MG63 (cell line): Measurements from ENCODE around the gene GFPT1. TPM values are rescaled to one million over a fixed set of nuclear protein-coding genes. Genes with fewer than 3 reads are reported as not detected.

Experiments
- DNase-seq: peaks from one replicate; pipeline ENCODE4 v3.0.0-alpha.2; 2020
- H3K27me3 ChIP-seq: fragments of 250-450 bp; sonication (Bioruptor Pico); 2 replicates; pipeline ENCODE4 v1.5.1; 2020; ENCODE audit warnings: mild to moderate bottlenecking, moderate library complexity
- H3K36me3 ChIP-seq: fragments of 250-450 bp; sonication (Bioruptor Pico); 2 replicates; pipeline ENCODE4 v1.5.1; 2020; ENCODE audit warnings: mild to moderate bottlenecking, moderate library complexity
- H3K4me3 ChIP-seq: fragments of 250-450 bp; sonication (Bioruptor Pico); 2 replicates; pipeline ENCODE4 v1.5.1; 2020; ENCODE audit warnings: mild to moderate bottlenecking, moderate library complexity
- H3K9me3 ChIP-seq: fragments of 250-450 bp; sonication (Bioruptor Pico); 2 replicates; pipeline ENCODE4 v1.5.1; 2020; ENCODE audit warnings: mild to moderate bottlenecking, moderate library complexity
- total RNA-seq: library from RNA; depleted of rRNA; stranded (reverse); fragments of >200 nt; shearing (Covaris generic); gene quantifications from 2 replicates; pipeline ENCODE4 v1.2.3, GENCODE V29; 2014; ENCODE audit warnings: low replicate concordance; rRNA removed

Gene GFPT1
- total RNA-seq, 1 experiment from 2014 or later = 14.7 TPM

DNA sequence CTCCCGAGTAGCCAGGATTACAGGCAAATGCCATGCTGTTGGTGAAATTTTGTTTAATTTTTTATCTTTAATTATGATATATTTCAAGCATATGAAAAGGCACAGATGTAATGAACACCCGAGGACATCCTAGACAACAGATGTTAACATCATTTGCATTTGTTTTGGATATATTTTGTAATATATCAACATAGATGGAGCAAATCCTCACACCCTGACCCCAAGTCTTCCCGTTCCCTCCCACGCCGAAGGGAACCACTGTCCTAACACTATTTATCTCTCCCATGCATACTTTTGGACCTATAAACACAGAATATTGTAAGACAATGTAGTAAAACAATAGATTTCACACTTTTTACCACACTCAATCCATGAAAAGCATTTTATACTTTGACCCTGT, 99.5 kb downstream of the GFPT1 start:
- no peak for DNase-seq
- Histone ChIP-seq H3K36me3 (no peaks in the 10 kb centered on the region), H3K4me3 (no peak overlapping the region), H3K27me3 (no peaks in the 10 kb centered on the region), H3K9me3 (no peaks in the 10 kb centered on the region)

GRCh38 chr2:69285379-69285894, 101.6 kb downstream of the GFPT1 start:
- no peak overlapping the region for H3K4me3 ChIP-seq
- DNase-seq = no peak
- H3K36me3 ChIP-seq = no peaks in the 10 kb centered on the region
- no peaks in the 10 kb centered on the region for H3K9me3 ChIP-seq
- H3K27me3 ChIP-seq = no peaks in the 10 kb centered on the region

GRCh38 chr2:69280796-69281412, 106.1 kb downstream of the GFPT1 start:
- Histone ChIP-seq H3K36me3 (no peaks in the 10 kb centered on the region), H3K27me3 (no peaks in the 10 kb centered on the region), H3K9me3 (no peaks in the 10 kb centered on the region), H3K4me3 (no peak overlapping the region)
- no peak for DNase-seq

GRCh38 chr2:69279931-69280681, 106.9 kb downstream of the GFPT1 start:
- no peak for DNase-seq
- Histone ChIP-seq H3K4me3 (no peak overlapping the region), H3K27me3 (no peaks in the 10 kb centered on the region), H3K36me3 (no peaks in the 10 kb centered on the region), H3K9me3 (no peaks in the 10 kb centered on the region)

- no peak for DNase-seq
- Histone ChIP-seq H3K36me3 (no peaks in the 10 kb centered on the region), H3K27me3 (no peaks in the 10 kb centered on the region), H3K9me3 (no peaks in the 10 kb centered on the region), H3K4me3 (no peak overlapping the region)
These were observed 107.8 kb downstream of the GFPT1 start for GRCh38 chr2:69279211-69279610.

DNA sequence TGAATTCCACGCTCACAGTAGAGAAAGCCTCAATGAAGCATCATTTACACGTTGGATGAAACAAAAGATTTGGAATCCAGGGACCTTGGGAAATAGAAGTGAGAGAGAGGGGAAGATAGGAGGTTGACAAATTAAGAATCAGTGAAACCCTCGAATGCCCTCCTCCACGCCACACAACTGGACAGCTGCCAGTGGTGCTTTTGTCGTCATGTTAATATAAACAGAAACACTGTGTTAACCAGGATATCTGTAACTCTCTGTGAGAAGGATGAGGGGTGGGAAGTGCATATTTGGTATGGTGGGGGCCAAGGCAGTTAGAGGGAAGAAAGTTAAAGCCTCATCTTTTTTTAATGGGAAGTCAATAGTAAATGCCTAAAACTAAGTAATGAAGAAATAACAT, 108.7 kb downstream of the GFPT1 start:
- Histone ChIP-seq H3K27me3 (no peaks in the 10 kb centered on the region), H3K9me3 (no peaks in the 10 kb centered on the region; the same call in 1 of the 2 replicates), H3K4me3 (no peak overlapping the region), H3K36me3 (no peaks in the 10 kb centered on the region)
- DNase-seq = no peak

DNA sequence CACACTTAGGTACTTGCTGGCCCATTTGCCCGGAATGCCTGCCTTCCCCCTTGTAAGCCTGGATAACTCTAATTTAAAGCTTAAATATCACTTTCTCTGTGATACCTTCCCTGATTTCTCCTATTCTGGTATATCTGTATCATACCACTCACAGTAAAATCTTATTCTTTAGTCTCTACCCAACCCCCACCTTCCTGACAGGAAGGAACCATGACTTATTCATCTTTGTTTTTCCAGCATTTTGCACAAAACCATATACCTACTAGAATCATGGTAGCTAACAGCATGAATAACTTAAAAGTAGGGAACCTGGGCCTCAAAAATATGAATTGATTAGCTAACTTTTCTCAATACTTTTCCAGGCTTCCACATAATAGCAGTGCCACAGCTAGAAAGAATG, 111.5 kb downstream of the GFPT1 start:
- Histone ChIP-seq H3K36me3 (no peaks in the 10 kb centered on the region), H3K9me3 (no peaks in the 10 kb centered on the region; the same call in 1 of the 2 replicates), H3K27me3 (no peaks in the 10 kb centered on the region), H3K4me3 (no peak overlapping the region)
- DNase-seq = no peak

- Histone ChIP-seq H3K4me3 (no peak overlapping the region), H3K36me3 (no peaks in the 10 kb centered on the region), H3K27me3 (no peaks in the 10 kb centered on the region), H3K9me3 (no peaks in the 10 kb centered on the region; the same call in 1 of the 2 replicates)
- no peak for DNase-seq
These were observed 114.1 kb downstream of the GFPT1 start for GRCh38 chr2:69272803-69273471.

DNA sequence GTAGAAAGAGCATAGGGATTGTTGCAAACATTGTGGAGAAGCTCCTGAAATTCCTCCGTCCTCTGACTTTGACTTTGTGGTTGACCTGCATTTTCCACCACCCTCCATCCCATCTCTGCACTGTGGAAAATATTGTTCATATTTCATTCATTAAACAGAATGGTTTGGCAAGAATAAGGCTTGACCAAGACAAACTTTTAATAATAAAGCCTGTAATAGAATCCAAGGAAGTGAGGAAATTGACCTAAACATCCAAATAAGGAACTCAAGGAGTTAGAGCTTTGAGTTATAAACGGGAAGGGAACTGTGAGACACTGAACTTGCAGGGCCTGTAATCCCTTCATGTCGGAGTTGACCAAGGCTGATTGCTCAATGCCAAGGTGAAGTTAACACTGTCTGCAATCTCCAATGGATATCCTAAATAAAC, 115.2 kb downstream of the GFPT1 start:
- no peak for DNase-seq

More for the DNA sequence above, 115.2 kb downstream of the GFPT1 start:
- no peaks in the 10 kb centered on the region; the same call in 1 of the 2 replicates for H3K9me3 ChIP-seq
- no peaks in the 10 kb centered on the region for H3K27me3 ChIP-seq
- H3K4me3 ChIP-seq = no peak overlapping the region
- H3K36me3 ChIP-seq = no peaks in the 10 kb centered on the region

Other genes starting within 250 kb of the GFPT1 start
- 49.4 and 56.5 TPM in 2 replicates for gene NFU1, start 50.2 kb upstream of the GFPT1 start, total RNA-seq